IMR-90 (cell line): ENCODE measurements around the gene GORASP1. TPM values are rescaled to one million over a fixed set of nuclear protein-coding genes. Genes with fewer than 3 reads are reported as not detected.
A peak's percentile ranks its signal among the peaks of the same experiment; 100 is the strongest.

Source experiments
- ATAC-seq: fragments of 200-7000 bp; cut with Tn5 transposase; 2 replicates; pipeline ENCODE4 v1.9.1; 2020; ENCODE audit warnings: low read depth, mild to moderate bottlenecking, moderate library complexity
- BruUV-seq: library from RNA; stranded (reverse); fragments of 400-500 nt; replicated peaks from 2 replicates; lab custom pipeline; 2021; lab: Mats Ljungman, UMichigan
- CTCF ChIA-PET: fragments of 300-600 bp; formaldehyde crosslinking; extraction: SDS; loops from one replicate; lab custom pipeline; 2021; ENCODE audit warnings: antibody characterized with exemption; lab: Yijun Ruan, JAX
- POLR2A ChIA-PET: fragments of 300-600 bp; sonication (Branson Sonifier 250); formaldehyde crosslinking; loops from one replicate; lab custom pipeline; 2022; ENCODE audit warnings: antibody characterized with exemption; ENCODE audit not compliant: unreplicated experiment; lab: Charles Lee
- DNase-seq: peaks from one replicate; pipeline ENCODE4 v3.0.0; 2013
- H2AFZ ChIP-seq: replicated peaks from 2 replicates; pipeline ENCODE3; 2013; ENCODE audit warnings: low read length, mild to moderate bottlenecking; ENCODE audit not compliant: poor library complexity
- H2AK5ac ChIP-seq: 2 replicates; pipeline ENCODE4 v1.6.1; 2013; ENCODE audit warnings: low read depth, low read length, inconsistent platforms
- H2AK9ac ChIP-seq: replicated peaks from 2 replicates; pipeline ENCODE3; 2013; ENCODE audit warnings: mild to moderate bottlenecking, low read depth, low read length, moderate library complexity; ENCODE audit not compliant: poor library complexity
- H2BK120ac ChIP-seq: 2 replicates; pipeline ENCODE4 v1.6.1; 2013; ENCODE audit warnings: low read depth, low read length, inconsistent platforms
- H2BK15ac ChIP-seq: 3 replicates; pipeline ENCODE4 v1.6.1; 2013; ENCODE audit warnings: low read depth, low read length, inconsistent platforms
- H2BK20ac ChIP-seq: 2 replicates; pipeline ENCODE4 v1.6.1; 2013; ENCODE audit warnings: low read depth, mild to moderate bottlenecking, inconsistent platforms, low read length, moderate library complexity
- H2BK5ac ChIP-seq: 2 replicates; pipeline ENCODE4 v1.6.1; 2013; ENCODE audit warnings: mild to moderate bottlenecking, low read depth, low read length, inconsistent platforms; ENCODE audit not compliant: poor library complexity, severe bottlenecking
- H3K14ac ChIP-seq: replicated peaks from 2 replicates; pipeline ENCODE4 v1.6.1; 2013; ENCODE audit warnings: low read depth, low read length, inconsistent platforms
- H3K18ac ChIP-seq: 2 replicates; pipeline ENCODE4 v1.6.1; 2013; ENCODE audit warnings: low read depth, low read length, control low read depth
- H3K23ac ChIP-seq: 2 replicates; pipeline ENCODE4 v1.6.1; 2013; ENCODE audit warnings: low read depth, low read length, inconsistent platforms
- H3K27ac ChIP-seq: 2 replicates; pipeline ENCODE4 v1.5.1; 2013; ENCODE audit warnings: mild to moderate bottlenecking, control low read depth, low read length; ENCODE audit not compliant: insufficient read depth
- H3K27me3 ChIP-seq: 2 replicates; pipeline ENCODE4 v1.6.1; 2013; ENCODE audit warnings: low read length; ENCODE audit not compliant: control insufficient read depth, insufficient read depth
- H3K36me3 ChIP-seq: 2 replicates; pipeline ENCODE4 v1.6.1; 2013; ENCODE audit warnings: low read length, mixed read lengths; ENCODE audit not compliant: control insufficient read depth, insufficient read depth
- H3K4ac ChIP-seq: 2 replicates; pipeline ENCODE4 v1.6.1; 2013; ENCODE audit warnings: low read depth, low read length, inconsistent platforms
- H3K4me1 ChIP-seq: 2 replicates; pipeline ENCODE4 v1.6.1; 2013; ENCODE audit warnings: low read length, mixed read lengths; ENCODE audit not compliant: control insufficient read depth, insufficient read depth
- H3K4me2 ChIP-seq: 2 replicates; pipeline ENCODE4 v1.6.1; 2013; ENCODE audit warnings: low read depth, mild to moderate bottlenecking, control low read depth, low read length, moderate library complexity
- H3K4me3 ChIP-seq: 2 replicates; pipeline ENCODE4 v1.5.1; 2013; ENCODE audit warnings: low read depth, mild to moderate bottlenecking, control low read depth, low read length, moderate library complexity; ENCODE audit not compliant: insufficient read depth
- H3K56ac ChIP-seq: 2 replicates; pipeline ENCODE4 v1.6.1; 2013; ENCODE audit warnings: low read length, inconsistent platforms; ENCODE audit not compliant: insufficient read depth; ENCODE audit errors: extremely low read depth
- H3K79me1 ChIP-seq, 2 experiments: 2 replicates each; pipeline ENCODE4 v1.6.1; 2013; ENCODE audit warnings: low read length in 2 of 2, inconsistent platforms in 1 of 2, low read depth in 1 of 2
- H3K9ac ChIP-seq: 2 replicates; pipeline ENCODE4 v1.6.1; 2013; ENCODE audit warnings: low read depth, low read length, control low read depth
- H3K9me1 ChIP-seq: 2 replicates; pipeline ENCODE4 v1.6.1; 2013; ENCODE audit warnings: low read length, inconsistent platforms; ENCODE audit not compliant: insufficient read depth
- H3K9me3 ChIP-seq: 2 replicates; pipeline ENCODE4 v1.6.1; 2013; ENCODE audit warnings: low read length; ENCODE audit not compliant: control insufficient read depth, insufficient read depth
- H4K20me1 ChIP-seq: 2 replicates; pipeline ENCODE4 v1.6.1; 2013; ENCODE audit warnings: low read length, inconsistent platforms; ENCODE audit not compliant: insufficient read depth
- H4K5ac ChIP-seq: 2 replicates; pipeline ENCODE4 v1.6.1; 2013; ENCODE audit warnings: mild to moderate bottlenecking, low read depth, low read length, control low read depth
- H4K8ac ChIP-seq, 2 experiments: 2 replicates each; pipeline ENCODE4 v1.6.1; 2013; ENCODE audit warnings: low read depth in 2 of 2, low read length in 2 of 2, control low read depth in 1 of 2, inconsistent platforms in 1 of 2
- H4K91ac ChIP-seq: 2 replicates; pipeline ENCODE4 v1.6.1; 2013; ENCODE audit warnings: low read depth, low read length, inconsistent platforms; ENCODE audit not compliant: insufficient read depth
- BHLHE40 ChIP-seq: fragments of 150-350 bp; IDR thresholded peaks from 2 replicates; pipeline ENCODE4 v1.6.1; 2016; ENCODE audit warnings: mild to moderate bottlenecking, low read depth, low read length
- CEBPB ChIP-seq: IDR thresholded peaks from 2 replicates; pipeline ENCODE4 v1.6.1; 2012; ENCODE audit warnings: low read depth, low read length, improper control_type of control experiment
- CHD1 ChIP-seq: IDR thresholded peaks from 2 replicates; pipeline ENCODE4 v1.6.1; 2012; ENCODE audit warnings: low read depth, low read length, improper control_type of control experiment
- CTCF ChIP-seq: conservative IDR thresholded peaks from 2 replicates; pipeline ENCODE4 v1.5.1; 2012; ENCODE audit warnings: mild to moderate bottlenecking, low read depth, low read length, improper control_type of control experiment
- FOS ChIP-seq: fragments of 150-350 bp; IDR thresholded peaks from 2 replicates; pipeline ENCODE4 v1.6.1; 2016; ENCODE audit warnings: low read depth, low read length
- MAFK ChIP-seq: IDR thresholded peaks from 2 replicates; pipeline ENCODE4 v1.6.1; 2012; ENCODE audit warnings: low read depth, low read length, improper control_type of control experiment
- MAZ ChIP-seq: IDR thresholded peaks from 2 replicates; pipeline ENCODE4 v1.6.1; 2012; ENCODE audit warnings: low read depth, mild to moderate bottlenecking, low read length, improper control_type of control experiment, moderate library complexity, borderline replicate concordance
- MXI1 ChIP-seq: IDR thresholded peaks from 2 replicates; pipeline ENCODE4 v1.6.1; 2012; ENCODE audit warnings: low read depth, mild to moderate bottlenecking, low read length, moderate library complexity, borderline replicate concordance
- NFE2L2 ChIP-seq: fragments of 150-350 bp; IDR thresholded peaks from 2 replicates; pipeline ENCODE4 v1.6.1; 2016; ENCODE audit warnings: low read depth, mild to moderate bottlenecking, low read length
- POLR2A ChIP-seq: IDR thresholded peaks from 2 replicates; pipeline ENCODE4 v1.6.1; 2012; ENCODE audit warnings: mild to moderate bottlenecking, low read depth, low read length
- RAD21 ChIP-seq: IDR thresholded peaks from 2 replicates; pipeline ENCODE4 v1.6.1; 2012; ENCODE audit warnings: low read length, improper control_type of control experiment
- RCOR1 ChIP-seq: IDR thresholded peaks from 2 replicates; pipeline ENCODE4 v1.6.1; 2012; ENCODE audit warnings: mild to moderate bottlenecking, low read length, improper control_type of control experiment; ENCODE audit not compliant: insufficient replicate concordance
- RFX5 ChIP-seq: IDR thresholded peaks from 2 replicates; pipeline ENCODE4 v1.8.0; 2012; ENCODE audit warnings: low read depth, mild to moderate bottlenecking, low read length, moderate library complexity
- SMC3 ChIP-seq: fragments of 150-350 bp; IDR thresholded peaks from 2 replicates; pipeline ENCODE4 v1.6.1; 2016; ENCODE audit warnings: low read depth, mild to moderate bottlenecking, antibody characterized with exemption, low read length, moderate library complexity
- USF2 ChIP-seq: fragments of 150-350 bp; IDR thresholded peaks from 2 replicates; pipeline ENCODE4 v1.6.1; 2017; ENCODE audit warnings: mild to moderate bottlenecking, antibody characterized with exemption, low read length, low read depth
- WGBS, 2 experiments: methylation state at CpG; one replicate each; pipeline versions ENCODE4 v1.1.5 to v1.1.7; 2013; ENCODE audit warnings: missing lambda C conversion rate in 2 of 2; ENCODE audit not compliant: insufficient read length in 1 of 2; ENCODE audit errors: extremely low coverage in 2 of 2; 5-methylcytosine and 5-hydroxymethylcytosine counted together
- dilution Hi-C: fragments of 300-500 bp; cut with HindIII; formaldehyde crosslinking; loops from one replicate; pipeline ENCODE4 v1.14.3; 2018; ENCODE audit warnings: low sequenced_read_pairs; ENCODE audit not compliant: unreplicated experiment
- in situ Hi-C: fragments of 300-500 bp; cut with MboI; formaldehyde crosslinking; loops from 3 replicates; pipeline ENCODE4 v1.14.3; 2019; ENCODE audit warnings: low sequenced_read_pairs, inconsistent platforms, mixed read lengths
- intact Hi-C: fragments of 100-400 bp; cut with micrococcal nuclease; formaldehyde crosslinking; loops from 2 replicates; pipeline ENCODE4 v1.10.0; 2022
- polyA plus RNA-seq, 3 experiments: library from polyadenylated mRNA; depleted of rRNA; stranded (reverse); fragments of >200 nt; gene quantifications; 2 replicates each; pipeline ENCODE4 v1.2.3, GENCODE V29; 2012; ENCODE audit warnings: low replicate concordance in 1 of 3
- total RNA-seq: library from RNA; depleted of rRNA; stranded (reverse); fragments of >200 nt; gene quantifications from 2 replicates; pipeline ENCODE4 v1.2.3, GENCODE V29; 2012
- TF ChIP-seq, protein P1 (sequence below): fragments of 150-350 bp; IDR thresholded peaks from 2 replicates; pipeline ENCODE4 v1.6.1; 2016; ENCODE audit warnings: low read depth, mild to moderate bottlenecking, low read length, moderate library complexity, borderline replicate concordance

GORASP1 gene
- total and polyA plus RNA-seq, 2 of the 4 experiments (the other 2 are of a cell fraction) = 35.0 to 56.6 TPM

DNA sequence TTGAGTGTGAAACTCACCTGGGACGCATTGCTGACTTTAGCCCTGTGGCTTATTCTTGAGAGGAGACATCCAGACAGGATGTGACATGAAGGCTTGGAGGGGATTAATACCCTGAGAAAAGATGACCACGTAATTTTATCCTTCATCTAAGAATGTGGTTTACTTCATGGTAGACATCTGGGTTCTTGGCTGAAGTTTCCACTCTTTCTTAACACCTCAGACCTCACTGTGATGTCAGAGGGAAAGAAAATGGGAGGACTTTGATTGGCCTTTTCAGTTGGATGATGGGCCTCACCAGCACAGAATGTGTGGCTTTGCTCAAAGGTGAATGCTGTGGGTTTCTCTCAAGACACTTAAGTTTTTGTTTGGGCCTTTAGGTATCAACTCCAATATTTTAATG lies 16.5 kb downstream of the GORASP1 start:
- H2AK9ac ChIP-seq = no peak overlapping the region
- no peak overlapping the region for H2AFZ ChIP-seq
- H2AK5ac ChIP-seq = no peak overlapping the region
- H2BK120ac ChIP-seq = no peak overlapping the region
- no peak overlapping the region for H3K9ac ChIP-seq
- no peak overlapping the region for H4K8ac ChIP-seq
- no peaks in the 10 kb centered on the region for H4K20me1 ChIP-seq
- TF ChIP-seq RCOR1 (no peak), MAFK (no peak), MAZ (no peak), CHD1 (no peak), CEBPB (no peak), CTCF (no peak), POLR2A (no peak), NFE2L2 (no peak), MXI1 (no peak), USF2 (no peak), FOS (no peak), BHLHE40 (no peak), SMC3 (no peak), RAD21 (no peak), RFX5 (no peak)
- TF ChIP-seq, protein P1, sequence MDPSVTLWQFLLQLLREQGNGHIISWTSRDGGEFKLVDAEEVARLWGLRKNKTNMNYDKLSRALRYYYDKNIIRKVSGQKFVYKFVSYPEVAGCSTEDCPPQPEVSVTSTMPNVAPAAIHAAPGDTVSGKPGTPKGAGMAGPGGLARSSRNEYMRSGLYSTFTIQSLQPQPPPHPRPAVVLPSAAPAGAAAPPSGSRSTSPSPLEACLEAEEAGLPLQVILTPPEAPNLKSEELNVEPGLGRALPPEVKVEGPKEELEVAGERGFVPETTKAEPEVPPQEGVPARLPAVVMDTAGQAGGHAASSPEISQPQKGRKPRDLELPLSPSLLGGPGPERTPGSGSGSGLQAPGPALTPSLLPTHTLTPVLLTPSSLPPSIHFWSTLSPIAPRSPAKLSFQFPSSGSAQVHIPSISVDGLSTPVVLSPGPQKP = no peak
- no peak overlapping the region for H4K5ac ChIP-seq
- H3K23ac ChIP-seq = no peak overlapping the region
- intact Hi-C loops = no loop called here
- H3K18ac ChIP-seq = no peak overlapping the region
- H3K4ac ChIP-seq = no peak overlapping the region
- no peak overlapping the region for H3K56ac ChIP-seq
- BruUV-seq = no TSS peak
- no peak overlapping the region for H3K4me3 ChIP-seq
- no peak overlapping the region for H3K27ac ChIP-seq
- no peak overlapping the region for H3K14ac ChIP-seq
- ATAC-seq (no peak), DNase-seq (peak; percentile 52)
- CTCF ChIA-PET = no interaction called here
- H3K79me1 ChIP-seq = no peaks in the 10 kb centered on the region
- H3K4me1 ChIP-seq = no peaks in the 10 kb centered on the region
- H3K27me3 ChIP-seq = no peaks in the 10 kb centered on the region
- H3K4me2 ChIP-seq = no peak overlapping the region
- H2BK5ac ChIP-seq = no peak overlapping the region
- peaks cover 44% of the 10 kb centered on the region for H3K36me3 ChIP-seq
- H4K91ac ChIP-seq = no peak overlapping the region
- no peaks in the 10 kb centered on the region for H3K9me1 ChIP-seq
- dilution Hi-C loops = no loop called here
- H2BK15ac ChIP-seq = no peak overlapping the region
- in situ Hi-C loops = no loop called here
- H2BK20ac ChIP-seq = no peak overlapping the region
- H3K9me3 ChIP-seq = no peaks in the 10 kb centered on the region
- POLR2A ChIA-PET = no interaction called here
- no CpG with 5 or more reads among the region's 2 CpGs for WGBS, 2 experiments
